ENCODE data around the gene PTPN23. TPM values are rescaled to one million over a fixed set of nuclear protein-coding genes. Genes with fewer than 3 reads are reported as not detected.

Gene PTPN23
- total and polyA plus RNA-seq, 2 of the 13 experiments (the other 11 are each of a cell fraction or from before 2014, with no cell fraction given) = 2.3 to 3.7 TPM

DNA sequence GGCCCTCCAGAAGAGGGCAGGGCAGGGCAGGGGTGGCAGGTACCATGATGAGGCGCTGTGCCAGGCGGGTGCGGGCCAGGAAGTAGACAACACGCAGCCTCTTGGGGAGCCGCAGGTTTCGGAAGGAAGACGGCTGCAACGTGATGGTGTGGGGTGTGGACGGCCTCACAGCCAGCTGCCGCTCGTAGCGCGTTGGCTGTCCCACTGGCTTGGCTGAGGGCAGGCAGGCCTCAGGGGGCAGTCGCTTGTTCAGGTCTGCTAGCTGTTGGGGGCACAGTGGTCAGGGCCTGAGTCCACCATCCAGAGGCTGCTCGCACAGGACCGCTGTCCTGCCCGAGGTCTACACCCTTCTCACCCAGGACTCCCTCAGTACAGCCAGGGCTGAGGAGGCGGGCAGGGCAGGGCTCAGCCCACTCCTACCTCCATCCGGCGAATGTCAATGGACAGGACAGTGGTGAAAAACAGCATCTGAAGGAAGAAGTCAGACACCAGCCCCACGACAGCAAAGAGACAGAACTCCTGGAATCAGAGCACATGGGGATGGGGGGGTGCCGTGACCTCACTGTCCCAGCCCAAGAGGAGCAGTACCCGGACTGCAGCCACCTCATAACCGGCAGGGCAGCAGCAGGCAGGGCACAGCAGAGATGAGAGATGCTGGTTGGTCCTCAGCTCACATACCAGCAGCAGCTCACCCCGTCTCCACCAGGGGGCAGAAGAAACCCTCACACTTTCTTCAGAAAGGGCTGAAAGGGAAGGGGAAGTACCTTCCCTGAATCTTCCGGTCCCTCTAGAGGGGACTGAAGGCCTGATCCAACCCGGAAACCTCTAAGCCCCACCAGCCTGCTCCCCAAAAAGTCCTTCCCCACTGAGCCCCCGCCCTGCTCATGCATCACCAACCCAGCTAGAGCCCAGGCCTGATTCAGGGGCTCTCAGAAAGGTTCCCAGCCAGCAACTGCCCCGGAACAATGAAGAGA is 40.0 kb downstream of the PTPN23 start (continued):
- no peak for TF ChIP-seq ZNF558 (CRISPR knock-in tag; IDR thresholded peaks at IDR 0.05; ENCODE audit: borderline replicate concordance)
- TF ChIP-seq MXD4 (CRISPR knock-in tag; IDR thresholded peaks at IDR 0.05) = no peak
- TF ChIP-seq ZBTB20 (CRISPR knock-in tag; IDR thresholded peaks at IDR 0.05; ENCODE audit: borderline replicate concordance, low read depth) = no peak
- no peak for TF ChIP-seq ZBTB21 (CRISPR knock-in tag; IDR thresholded peaks at IDR 0.05)
- no peak for TF ChIP-seq ZNF562 (CRISPR knock-in tag; IDR thresholded peaks at IDR 0.05; ENCODE audit: borderline replicate concordance)
- no peak for TF ChIP-seq MEIS1 (CRISPR knock-in tag; IDR thresholded peaks at IDR 0.05; ENCODE audit: borderline replicate concordance)
- peak; percentile 65 for TF ChIP-seq BHLHE40 (IDR thresholded peaks at IDR 0.05; ENCODE audit: low read length)
- TF ChIP-seq ZNF672 (CRISPR knock-in tag; IDR thresholded peaks at IDR 0.05) = no peak
- no peak for TF ChIP-seq BORCS8-MEF2B (CRISPR knock-in tag; IDR thresholded peaks at IDR 0.05)
- no peak for TF ChIP-seq ZFP82 (CRISPR knock-in tag; IDR thresholded peaks at IDR 0.05; ENCODE audit: borderline replicate concordance)
- TF ChIP-seq, protein P1, sequence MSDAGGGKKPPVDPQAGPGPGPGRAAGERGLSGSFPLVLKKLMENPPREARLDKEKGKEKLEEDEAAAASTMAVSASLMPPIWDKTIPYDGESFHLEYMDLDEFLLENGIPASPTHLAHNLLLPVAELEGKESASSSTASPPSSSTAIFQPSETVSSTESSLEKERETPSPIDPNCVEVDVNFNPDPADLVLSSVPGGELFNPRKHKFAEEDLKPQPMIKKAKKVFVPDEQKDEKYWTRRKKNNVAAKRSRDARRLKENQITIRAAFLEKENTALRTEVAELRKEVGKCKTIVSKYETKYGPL (CRISPR knock-in tag; IDR thresholded peaks at IDR 0.05) = no peak
- no peak for TF ChIP-seq ZNF780A (CRISPR knock-in tag; IDR thresholded peaks at IDR 0.05)
- TF ChIP-seq PPARG (CRISPR knock-in tag; conservative IDR thresholded peaks at IDR 0.05) = no peak
- peak; percentile 77 for TF ChIP-seq THAP11 (CRISPR knock-in tag; IDR thresholded peaks at IDR 0.05)
- TF ChIP-seq MXI1 (IDR thresholded peaks at IDR 0.05; ENCODE audit: borderline replicate concordance, low read depth, low read length) = no peak
- no peak for TF ChIP-seq U2AF2 (IDR thresholded peaks at IDR 0.05; ENCODE audit: low read depth, low read length)
- TF ChIP-seq ZSCAN12 (CRISPR knock-in tag; IDR thresholded peaks at IDR 0.05) = no peak
- TF ChIP-seq, protein P2, sequence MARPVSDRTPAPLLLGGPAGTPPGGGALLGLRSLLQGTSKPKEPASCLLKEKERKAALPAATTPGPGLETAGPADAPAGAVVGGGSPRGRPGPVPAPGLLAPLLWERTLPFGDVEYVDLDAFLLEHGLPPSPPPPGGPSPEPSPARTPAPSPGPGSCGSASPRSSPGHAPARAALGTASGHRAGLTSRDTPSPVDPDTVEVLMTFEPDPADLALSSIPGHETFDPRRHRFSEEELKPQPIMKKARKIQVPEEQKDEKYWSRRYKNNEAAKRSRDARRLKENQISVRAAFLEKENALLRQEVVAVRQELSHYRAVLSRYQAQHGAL (CRISPR knock-in tag; IDR thresholded peaks at IDR 0.05; ENCODE audit: not compliant biosample characterization) = no peak
- TF ChIP-seq, protein P3, sequence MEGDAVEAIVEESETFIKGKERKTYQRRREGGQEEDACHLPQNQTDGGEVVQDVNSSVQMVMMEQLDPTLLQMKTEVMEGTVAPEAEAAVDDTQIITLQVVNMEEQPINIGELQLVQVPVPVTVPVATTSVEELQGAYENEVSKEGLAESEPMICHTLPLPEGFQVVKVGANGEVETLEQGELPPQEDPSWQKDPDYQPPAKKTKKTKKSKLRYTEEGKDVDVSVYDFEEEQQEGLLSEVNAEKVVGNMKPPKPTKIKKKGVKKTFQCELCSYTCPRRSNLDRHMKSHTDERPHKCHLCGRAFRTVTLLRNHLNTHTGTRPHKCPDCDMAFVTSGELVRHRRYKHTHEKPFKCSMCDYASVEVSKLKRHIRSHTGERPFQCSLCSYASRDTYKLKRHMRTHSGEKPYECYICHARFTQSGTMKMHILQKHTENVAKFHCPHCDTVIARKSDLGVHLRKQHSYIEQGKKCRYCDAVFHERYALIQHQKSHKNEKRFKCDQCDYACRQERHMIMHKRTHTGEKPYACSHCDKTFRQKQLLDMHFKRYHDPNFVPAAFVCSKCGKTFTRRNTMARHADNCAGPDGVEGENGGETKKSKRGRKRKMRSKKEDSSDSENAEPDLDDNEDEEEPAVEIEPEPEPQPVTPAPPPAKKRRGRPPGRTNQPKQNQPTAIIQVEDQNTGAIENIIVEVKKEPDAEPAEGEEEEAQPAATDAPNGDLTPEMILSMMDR (CRISPR knock-in tag; IDR thresholded peaks at IDR 0.05) = peak; percentile 95
- TF ChIP-seq ZNF883 (CRISPR knock-in tag; IDR thresholded peaks at IDR 0.05; ENCODE audit: not compliant biosample characterization) = no peak
- TF ChIP-seq ZNF724P (CRISPR knock-in tag; IDR thresholded peaks at IDR 0.05; ENCODE audit: borderline replicate concordance) = no peak
- TF ChIP-seq HNF4A (CRISPR knock-in tag; IDR thresholded peaks at IDR 0.05) = no peak
- no peak for TF ChIP-seq TCF7L2 (IDR thresholded peaks at IDR 0.05; ENCODE audit: low read depth, low read length)
- TF ChIP-seq NR2F2 (IDR thresholded peaks at IDR 0.05; ENCODE audit: borderline replicate concordance, low read depth) = no peak
- TF ChIP-seq ZNF768 (CRISPR knock-in tag; IDR thresholded peaks at IDR 0.05) = peak; percentile 39; the same call in 1 of the 2 replicates
- TF ChIP-seq, protein P4, sequence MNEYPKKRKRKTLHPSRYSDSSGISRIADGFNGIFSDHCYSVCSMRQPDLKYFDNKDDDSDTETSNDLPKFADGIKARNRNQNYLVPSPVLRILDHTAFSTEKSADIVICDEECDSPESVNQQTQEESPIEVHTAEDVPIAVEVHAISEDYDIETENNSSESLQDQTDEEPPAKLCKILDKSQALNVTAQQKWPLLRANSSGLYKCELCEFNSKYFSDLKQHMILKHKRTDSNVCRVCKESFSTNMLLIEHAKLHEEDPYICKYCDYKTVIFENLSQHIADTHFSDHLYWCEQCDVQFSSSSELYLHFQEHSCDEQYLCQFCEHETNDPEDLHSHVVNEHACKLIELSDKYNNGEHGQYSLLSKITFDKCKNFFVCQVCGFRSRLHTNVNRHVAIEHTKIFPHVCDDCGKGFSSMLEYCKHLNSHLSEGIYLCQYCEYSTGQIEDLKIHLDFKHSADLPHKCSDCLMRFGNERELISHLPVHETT (CRISPR knock-in tag; conservative IDR thresholded peaks at IDR 0.05) = no peak

Measured in HepG2 (cell line).